Trophoblast cell (in vitro differentiated cells and primary cell): ENCODE results near the gene P2RY1.

Experiments
- DNase-seq, 2 donors: peaks; one replicate each; pipeline ENCODE4 v3.0.0-alpha.2; 2016
- H2AFZ ChIP-seq: 2 replicates; pipeline ENCODE4 v1.6.1; 2013; ENCODE audit warnings: low read length, moderate library complexity, mild to moderate bottlenecking; ENCODE audit not compliant: insufficient read depth, poor library complexity
- H2AK5ac ChIP-seq: 2 replicates; pipeline ENCODE4 v1.6.1; 2013; ENCODE audit warnings: mild to moderate bottlenecking, low read length
- H2BK120ac ChIP-seq: 2 replicates; pipeline ENCODE4 v1.6.1; 2013; ENCODE audit warnings: low read length, mild to moderate bottlenecking, moderate library complexity; ENCODE audit not compliant: insufficient read depth, poor library complexity
- H2BK12ac ChIP-seq: 2 replicates; pipeline ENCODE4 v1.6.1; 2013; ENCODE audit warnings: mild to moderate bottlenecking, low read length, moderate library complexity
- H2BK5ac ChIP-seq: 2 replicates; pipeline ENCODE4 v1.6.1; 2013; ENCODE audit warnings: low read length, low read depth, moderate library complexity, mild to moderate bottlenecking; ENCODE audit not compliant: poor library complexity
- H3K14ac ChIP-seq: 2 replicates; pipeline ENCODE4 v1.6.1; 2013; ENCODE audit warnings: mild to moderate bottlenecking, low read length
- H3K18ac ChIP-seq: 2 replicates; pipeline ENCODE4 v1.6.1; 2013; ENCODE audit warnings: mild to moderate bottlenecking, low read length
- H3K23ac ChIP-seq: 2 replicates; pipeline ENCODE4 v1.6.1; 2013; ENCODE audit warnings: low read length
- H3K27ac ChIP-seq: 2 replicates; pipeline ENCODE4 v1.5.1; 2013; ENCODE audit warnings: low read depth, mild to moderate bottlenecking, inconsistent platforms, low read length, moderate library complexity
- H3K27me3 ChIP-seq: 2 replicates; pipeline ENCODE4 v1.6.1; 2013; ENCODE audit warnings: inconsistent platforms, mild to moderate bottlenecking, low read length, moderate library complexity; ENCODE audit not compliant: insufficient read depth
- H3K36me3 ChIP-seq, 2 experiments: 1 replicate in 1 of 2; 2 replicates in 1 of 2; pipeline ENCODE4 v1.6.1; 2013; ENCODE audit warnings: low read length in 2 of 2, mild to moderate bottlenecking in 2 of 2, moderate library complexity in 1 of 2; ENCODE audit not compliant: insufficient read depth in 2 of 2, control insufficient read depth in 1 of 2
- H3K4ac ChIP-seq: 2 replicates; pipeline ENCODE4 v1.6.1; 2013; ENCODE audit warnings: low read depth, mild to moderate bottlenecking, low read length, moderate library complexity
- H3K4me1 ChIP-seq, 2 experiments: 1 replicate in 1 of 2; 2 replicates in 1 of 2; pipeline ENCODE4 v1.6.1; 2013; ENCODE audit warnings: low read length in 2 of 2, mild to moderate bottlenecking in 2 of 2, moderate library complexity in 1 of 2; ENCODE audit not compliant: insufficient read depth in 2 of 2, control insufficient read depth in 1 of 2
- H3K4me2 ChIP-seq: 2 replicates; pipeline ENCODE4 v1.6.1; 2013; ENCODE audit warnings: inconsistent platforms, mild to moderate bottlenecking, low read length, moderate library complexity
- H3K4me3 ChIP-seq: 2 replicates; pipeline ENCODE4 v1.5.1; 2013; ENCODE audit warnings: mild to moderate bottlenecking, low read depth, low read length, inconsistent platforms
- H3K79me1 ChIP-seq: one replicate; pipeline ENCODE4 v1.6.1; 2013; ENCODE audit warnings: low read length
- H3K79me2 ChIP-seq: 2 replicates; pipeline ENCODE4 v1.6.1; 2013; ENCODE audit warnings: low read length, mild to moderate bottlenecking; ENCODE audit not compliant: control insufficient read depth, insufficient read depth, poor library complexity
- H3K9ac ChIP-seq: 2 replicates; pipeline ENCODE4 v1.6.1; 2013; ENCODE audit warnings: mild to moderate bottlenecking, low read length
- H3K9me3 ChIP-seq: 2 replicates; pipeline ENCODE4 v1.6.1; 2013; ENCODE audit warnings: low read depth, mild to moderate bottlenecking, control low read depth, inconsistent platforms, low read length; ENCODE audit not compliant: insufficient read depth
- H4K12ac ChIP-seq: 2 replicates; pipeline ENCODE4 v1.6.1; 2013; ENCODE audit warnings: low read depth, mild to moderate bottlenecking, low read length, moderate library complexity
- H4K8ac ChIP-seq: 2 replicates; pipeline ENCODE4 v1.6.1; 2013; ENCODE audit warnings: low read depth, mild to moderate bottlenecking, low read length, moderate library complexity
- H4K91ac ChIP-seq: one replicate; pipeline ENCODE4 v1.6.1; 2013; ENCODE audit warnings: low read depth, mild to moderate bottlenecking, low read length, moderate library complexity
- WGBS: extraction: QIAGEN DNeasy Blood & Tissue Kit; methylation state at CpG from one replicate; pipeline ENCODE4 v1.1.7; 2013; ENCODE audit warnings: missing lambda C conversion rate; ENCODE audit not compliant: insufficient read length, insufficient coverage; ENCODE audit errors: extremely low coverage; 5-methylcytosine and 5-hydroxymethylcytosine counted together

Gene P2RY1

GRCh38 chr3:152827313-152827712, 7.6 kb upstream of the P2RY1 start:
- H2AFZ ChIP-seq, result no peak overlapping the region
- no peak overlapping the region for H2BK120ac ChIP-seq
- H3K79me1 ChIP-seq, result no peaks in the 10 kb centered on the region
- H3K9ac ChIP-seq, result no peak overlapping the region
- DNase-seq, result no peak
- H3K27me3 ChIP-seq, result no peaks in the 10 kb centered on the region
- no peak overlapping the region for H4K91ac ChIP-seq
- H3K27ac ChIP-seq, result no peak overlapping the region
- no peak overlapping the region for H3K4me3 ChIP-seq
- H3K14ac ChIP-seq, result no peak overlapping the region
- H3K23ac ChIP-seq, result no peak overlapping the region
- no peak overlapping the region for H2BK12ac ChIP-seq
- H3K18ac ChIP-seq, result no peak overlapping the region
- H3K4me1 ChIP-seq, result no peaks in the 10 kb centered on the region
- H2BK5ac ChIP-seq, result no peak overlapping the region
- no peak overlapping the region for H2AK5ac ChIP-seq
- no peak overlapping the region for H4K12ac ChIP-seq
- no peaks in the 10 kb centered on the region for H3K79me2 ChIP-seq
- H3K4me2 ChIP-seq, result no peak overlapping the region
- H3K36me3 ChIP-seq, result no peaks in the 10 kb centered on the region
- no peak overlapping the region for H3K4ac ChIP-seq
- H4K8ac ChIP-seq, result no peak overlapping the region
- no CpG with 5 or more reads among the region's 3 CpGs for WGBS
- no peaks in the 10 kb centered on the region for H3K9me3 ChIP-seq

- no peaks in the 10 kb centered on the region for H3K36me3 ChIP-seq
- no CpG with 5 or more reads among the region's 4 CpGs for WGBS
- H2BK120ac ChIP-seq, result no peak overlapping the region
Measured at GRCh38 chr3:152828075-152828840, 6.7 kb upstream of the P2RY1 start.

GRCh38 chr3:152830245-152830644, 4.7 kb upstream of the P2RY1 start:
- no peaks in the 10 kb centered on the region for H3K4me1 ChIP-seq
- H2AK5ac ChIP-seq, result no peak overlapping the region
- no peaks in the 10 kb centered on the region for H3K36me3 ChIP-seq
- no peaks in the 10 kb centered on the region for H3K27me3 ChIP-seq
- no peak overlapping the region for H4K91ac ChIP-seq
- H3K18ac ChIP-seq, result no peak overlapping the region
- no peak for DNase-seq
- H3K9ac ChIP-seq, result no peak overlapping the region
- no peak overlapping the region for H2AFZ ChIP-seq
- H3K9me3 ChIP-seq, result no peaks in the 10 kb centered on the region
- no peaks in the 10 kb centered on the region for H3K79me1 ChIP-seq
- H3K4me2 ChIP-seq, result no peak overlapping the region
- H2BK12ac ChIP-seq, result no peak overlapping the region
- H3K27ac ChIP-seq, result no peak overlapping the region
- H3K4me3 ChIP-seq, result no peak overlapping the region
- H3K4ac ChIP-seq, result no peak overlapping the region
- H4K8ac ChIP-seq, result no peak overlapping the region
- H3K14ac ChIP-seq, result no peak overlapping the region
- H2BK120ac ChIP-seq, result no peak overlapping the region
- no peak overlapping the region for H2BK5ac ChIP-seq
- H3K23ac ChIP-seq, result no peak overlapping the region
- H4K12ac ChIP-seq, result no peak overlapping the region
- no peaks in the 10 kb centered on the region for H3K79me2 ChIP-seq

More at GRCh38 chr3:152828075-152828840, 6.7 kb upstream of the P2RY1 start:
- Histone ChIP-seq H3K4ac (no peak overlapping the region), H3K14ac (no peak overlapping the region), H3K9me3 (no peaks in the 10 kb centered on the region), H3K27ac (no peak overlapping the region), H3K27me3 (no peaks in the 10 kb centered on the region), H3K79me1 (no peaks in the 10 kb centered on the region), H4K91ac (no peak overlapping the region), H3K18ac (no peak overlapping the region), H4K8ac (no peak overlapping the region), H2BK5ac (no peak overlapping the region), H3K4me1 (no peaks in the 10 kb centered on the region), H3K9ac (no peak overlapping the region), H2AK5ac (no peak overlapping the region), H3K4me3 (no peak overlapping the region), H2BK12ac (no peak overlapping the region), H3K4me2 (no peak overlapping the region), H2AFZ (no peak overlapping the region), H3K23ac (no peak overlapping the region), H3K79me2 (no peaks in the 10 kb centered on the region), H4K12ac (no peak overlapping the region)
- no peak for DNase-seq

- Histone ChIP-seq H3K14ac (no peak overlapping the region), H3K79me1 (no peaks in the 10 kb centered on the region), H4K12ac (no peak overlapping the region), H3K27me3 (peaks cover 13% of the 10 kb centered on the region), H3K9me3 (peaks cover 2% of the 10 kb centered on the region), H2AK5ac (no peak overlapping the region), H3K4me2 (no peak overlapping the region), H3K79me2 (no peaks in the 10 kb centered on the region), H2BK12ac (no peak overlapping the region), H3K27ac (no peak overlapping the region), H3K4me1 (peaks cover 0 to 3% of the 10 kb centered on the region in 2 experiments), H4K8ac (no peak overlapping the region), H4K91ac (no peak overlapping the region), H2BK5ac (no peak overlapping the region), H3K4ac (no peak overlapping the region), H2AFZ (no peak overlapping the region), H3K4me3 (no peak overlapping the region), H2BK120ac (no peak overlapping the region), H3K18ac (no peak overlapping the region), H3K23ac (no peak overlapping the region), H3K36me3 (no peaks in the 10 kb centered on the region), H3K9ac (no peak overlapping the region)
- no peak for DNase-seq
- no CpG with 5 or more reads among the region's 13 CpGs for WGBS
Measured at GRCh38 chr3:152832046-152832445, 2.9 kb upstream of the P2RY1 start.
